Prostate gland (tissue), 2 donors: Measurements from ENCODE around the gene HOXB1.

Experiments used
- POLR2A ChIP-seq: fragments of 450-650 bp; IDR thresholded peaks from one replicate; pipeline ENCODE4 v1.6.1; 2016; ENCODE audit warnings: antibody characterized with exemption, mild to moderate bottlenecking
- POLR2AphosphoS5 ChIP-seq: sonication (generic); formaldehyde crosslinking; IDR thresholded peaks from one replicate; pipeline ENCODE4 v1.6.1; 2017; ENCODE audit warnings: antibody characterized with exemption
- TF ChIP-seq, protein P1 (sequence below), 4 experiments: fragments of 200-600 bp in 2 of 4; fragments of 450-650 bp in 2 of 4; sonication (generic) in 2 of 4; IDR thresholded peaks; 1 replicate in 3 of 4; 2 replicates in 1 of 4; pipeline ENCODE4 v1.5.1; 2016 to 2019; ENCODE audit warnings: antibody characterized with exemption in 4 of 4, mild to moderate bottlenecking in 2 of 4, moderate library complexity in 2 of 4

DNA sequence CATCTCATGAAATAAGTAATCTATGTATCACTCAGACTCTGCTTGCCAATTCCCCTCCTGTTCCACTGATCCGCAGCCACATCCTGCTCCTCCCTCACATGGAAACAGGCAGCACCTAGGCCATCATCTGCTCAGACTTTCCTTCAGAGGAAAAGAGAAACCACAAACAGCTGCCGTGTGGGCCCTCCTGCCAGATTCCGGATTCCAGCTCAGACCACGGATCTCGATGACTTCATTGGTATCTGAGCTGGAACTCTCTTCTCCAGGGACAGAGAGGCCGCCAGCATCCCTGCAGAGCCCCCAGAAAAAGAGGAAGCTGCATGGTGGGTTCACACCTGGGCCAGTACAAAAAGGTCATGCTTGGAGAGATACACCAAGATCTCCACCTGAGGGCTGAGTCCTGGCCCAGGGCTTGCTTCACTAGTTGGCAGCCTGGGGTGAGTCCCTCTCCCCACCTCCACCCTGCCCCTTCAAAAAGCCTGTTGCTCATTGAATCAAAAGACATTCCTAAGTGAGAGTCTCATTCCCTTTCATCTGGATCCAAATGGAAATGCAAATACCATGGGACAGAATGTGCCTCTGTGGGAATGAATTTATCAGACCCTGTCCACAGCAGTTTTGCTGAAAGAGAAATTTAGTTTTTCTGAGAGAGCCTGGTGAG lies 47.2 kb downstream of the HOXB1 start:
- TF ChIP-seq, protein P1, sequence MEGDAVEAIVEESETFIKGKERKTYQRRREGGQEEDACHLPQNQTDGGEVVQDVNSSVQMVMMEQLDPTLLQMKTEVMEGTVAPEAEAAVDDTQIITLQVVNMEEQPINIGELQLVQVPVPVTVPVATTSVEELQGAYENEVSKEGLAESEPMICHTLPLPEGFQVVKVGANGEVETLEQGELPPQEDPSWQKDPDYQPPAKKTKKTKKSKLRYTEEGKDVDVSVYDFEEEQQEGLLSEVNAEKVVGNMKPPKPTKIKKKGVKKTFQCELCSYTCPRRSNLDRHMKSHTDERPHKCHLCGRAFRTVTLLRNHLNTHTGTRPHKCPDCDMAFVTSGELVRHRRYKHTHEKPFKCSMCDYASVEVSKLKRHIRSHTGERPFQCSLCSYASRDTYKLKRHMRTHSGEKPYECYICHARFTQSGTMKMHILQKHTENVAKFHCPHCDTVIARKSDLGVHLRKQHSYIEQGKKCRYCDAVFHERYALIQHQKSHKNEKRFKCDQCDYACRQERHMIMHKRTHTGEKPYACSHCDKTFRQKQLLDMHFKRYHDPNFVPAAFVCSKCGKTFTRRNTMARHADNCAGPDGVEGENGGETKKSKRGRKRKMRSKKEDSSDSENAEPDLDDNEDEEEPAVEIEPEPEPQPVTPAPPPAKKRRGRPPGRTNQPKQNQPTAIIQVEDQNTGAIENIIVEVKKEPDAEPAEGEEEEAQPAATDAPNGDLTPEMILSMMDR (IDR thresholded peaks at IDR 0.05): no peak
- no peak for TF ChIP-seq POLR2A
- TF ChIP-seq POLR2AphosphoS5: peak; percentile 14
